HFFc6 (cell line): ENCODE data around the gene TLCD3A. TPM values are rescaled to one million over a fixed set of nuclear protein-coding genes. Genes with fewer than 3 reads are reported as not detected.
"Not testable (repeated sequence)": the region's sequence is repeated elsewhere in the genome, so short reads cannot be mapped to it uniquely, and the experiment has no call there.

Experiments
- DNase-seq: peaks from one replicate; pipeline ENCODE4 v3.0.0-alpha.2; 2018
- H3K27ac Mint-ChIP-seq: 2 replicates; pipeline ENCODE4 v1.8.0; 2020; ENCODE audit warnings: mild to moderate bottlenecking, mixed read lengths
- H3K27me3 Mint-ChIP-seq: 2 replicates; pipeline ENCODE4 v1.8.0; 2021; ENCODE audit warnings: mild to moderate bottlenecking, moderate library complexity, mixed read lengths; ENCODE audit not compliant: insufficient read depth
- H3K36me3 Mint-ChIP-seq: 2 replicates; pipeline ENCODE4 v1.8.0; 2021; ENCODE audit warnings: low read depth, mixed read lengths
- H3K4me1 Mint-ChIP-seq: 2 replicates; pipeline ENCODE4 v1.8.0; 2020; ENCODE audit warnings: low read depth, mixed read lengths
- H3K4me3 Mint-ChIP-seq: 2 replicates; pipeline ENCODE4 v1.8.0; 2020; ENCODE audit warnings: mild to moderate bottlenecking, moderate library complexity, mixed read lengths
- H3K9me3 Mint-ChIP-seq: 2 replicates; pipeline ENCODE4 v1.8.0; 2020; ENCODE audit warnings: mild to moderate bottlenecking, mixed read lengths
- CTCF ChIP-seq: fragments of 200-600 bp; sonication (generic); IDR thresholded peaks from 2 replicates; pipeline ENCODE4 v1.5.0; 2021; ENCODE audit warnings: antibody characterized with exemption, mild to moderate bottlenecking
- total RNA-seq, 6 experiments: library from RNA; stranded (reverse); fragmentation: NEBNext Ultra II Directional; extraction: Animal tissue kit (Norgen Biotek cat#: 25700); gene quantifications; 2 replicates in 1 of 6; 3 replicates in 5 of 6; pipeline ENCODE4 v1.2.3, GENCODE V29; 2021

Gene TLCD3A
- total RNA-seq, 6 experiments from 2014 or later: 28.2 to 35.8 (median 34.5) TPM

GRCh38 chr17:751269-752001 is 19.0 kb downstream of the TLCD3A start:
- no peak for TF ChIP-seq CTCF
- Mint-ChIP-seq H3K9me3 (peaks cover 14% of the 10 kb centered on the region), H3K4me1 (peaks cover 23% of the 10 kb centered on the region), H3K4me3 (peak overlapping the region; percentile 91), H3K27me3 (peaks cover 8% of the 10 kb centered on the region), H3K36me3 (peaks cover 30% of the 10 kb centered on the region), H3K27ac (peak overlapping the region; percentile 80)
- DNase-seq: peak; percentile 21

- DNase-seq: peak; percentile 72
- peaks cover 23% of the 10 kb centered on the region for H3K4me1 Mint-ChIP-seq
- H3K9me3 Mint-ChIP-seq: peaks cover 14% of the 10 kb centered on the region
- peak within 1 kb of the TSS; percentile 86 for H3K27ac Mint-ChIP-seq
- H3K36me3 Mint-ChIP-seq: peaks cover 37% of the 10 kb centered on the region
- H3K27me3 Mint-ChIP-seq: peaks cover 9% of the 10 kb centered on the region
- peak; percentile 98 for TF ChIP-seq CTCF
- peak within 1 kb of the TSS; percentile 91 for H3K4me3 Mint-ChIP-seq
These were observed 19.7 kb downstream of the TLCD3A start, which contains the start of gene GEMIN4 for GRCh38 chr17:752002-752619. Gene GEMIN4 (minus strand): TSS chr17:752264. CDS start chr17:752142, 122 bp downstream.

- Mint-ChIP-seq H3K4me1 (peaks cover 23% of the 10 kb centered on the region), H3K36me3 (peaks cover 39% of the 10 kb centered on the region), H3K9me3 (peaks cover 14% of the 10 kb centered on the region), H3K27ac (peak overlapping the region; percentile 86), H3K27me3 (peaks cover 10% of the 10 kb centered on the region), H3K4me3 (peak overlapping the region; percentile 91)
- no peak for TF ChIP-seq CTCF
- no peak for DNase-seq
These were observed 20.3 kb downstream of the TLCD3A start for GRCh38 chr17:752620-753219.

GRCh38 chr17:753418-753817 is 21.0 kb downstream of the TLCD3A start:
- TF ChIP-seq CTCF: no peak
- H3K4me1 Mint-ChIP-seq: peaks cover 23% of the 10 kb centered on the region
- no peak for DNase-seq
- H3K27me3 Mint-ChIP-seq: peaks cover 8% of the 10 kb centered on the region
- peak overlapping the region; percentile 57 for H3K4me3 Mint-ChIP-seq
- peaks cover 8% of the 10 kb centered on the region for H3K9me3 Mint-ChIP-seq
- H3K36me3 Mint-ChIP-seq: peaks cover 32% of the 10 kb centered on the region
- H3K27ac Mint-ChIP-seq: peak overlapping the region; percentile 38; the same call in 1 of the 2 replicates

GRCh38 chr17:755319-755961 is 23.0 kb downstream of the TLCD3A start:
- peaks cover 18% of the 10 kb centered on the region for H3K4me1 Mint-ChIP-seq
- H3K4me3 Mint-ChIP-seq, DNase-seq, H3K9me3 Mint-ChIP-seq, H3K27ac Mint-ChIP-seq, H3K27me3 Mint-ChIP-seq: not testable (repeated sequence)
- H3K36me3 Mint-ChIP-seq: peaks cover 26% of the 10 kb centered on the region

- peaks cover 11% of the 10 kb centered on the region for H3K4me1 Mint-ChIP-seq
- not testable (repeated sequence) for H3K4me3 Mint-ChIP-seq, H3K9me3 Mint-ChIP-seq, H3K27ac Mint-ChIP-seq, H3K27me3 Mint-ChIP-seq, DNase-seq
- peaks cover 29% of the 10 kb centered on the region for H3K36me3 Mint-ChIP-seq
These were observed 23.7 kb downstream of the TLCD3A start for GRCh38 chr17:756010-756567.
